Effector CD8-positive, alpha-beta T cell (primary cell): ENCODE results near the gene RPS15A.
A peak's percentile ranks its signal among the peaks of the same experiment; 100 is the strongest.
"Not testable (repeated sequence)": the region's sequence is repeated elsewhere in the genome, so short reads cannot be mapped to it uniquely, and the experiment has no call there.

ENCODE experiments used
- DNase-seq: peaks from one replicate; lab custom pipeline; 2025; lab: John Stamatoyannopoulos, UW

Gene RPS15A

DNA sequence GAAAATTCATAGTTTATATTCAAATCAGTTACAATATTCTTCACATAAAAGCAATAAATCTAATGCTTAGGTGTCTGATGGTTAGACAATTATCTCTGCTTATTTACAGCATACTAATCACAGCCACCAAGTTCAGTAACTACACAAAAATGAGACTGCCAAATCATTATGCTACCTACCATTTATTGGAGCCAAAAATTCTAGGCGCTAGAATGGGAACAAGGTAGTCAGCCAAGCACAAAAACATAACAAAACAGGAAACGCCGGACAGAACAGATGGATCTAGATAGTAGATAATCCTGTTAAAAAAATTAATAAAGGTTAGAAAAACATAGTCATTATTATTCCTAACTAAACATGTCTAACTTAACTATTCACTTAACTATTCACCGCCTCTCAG is 7.6 kb upstream of the RPS15A start:
- no peak for DNase-seq

DNA sequence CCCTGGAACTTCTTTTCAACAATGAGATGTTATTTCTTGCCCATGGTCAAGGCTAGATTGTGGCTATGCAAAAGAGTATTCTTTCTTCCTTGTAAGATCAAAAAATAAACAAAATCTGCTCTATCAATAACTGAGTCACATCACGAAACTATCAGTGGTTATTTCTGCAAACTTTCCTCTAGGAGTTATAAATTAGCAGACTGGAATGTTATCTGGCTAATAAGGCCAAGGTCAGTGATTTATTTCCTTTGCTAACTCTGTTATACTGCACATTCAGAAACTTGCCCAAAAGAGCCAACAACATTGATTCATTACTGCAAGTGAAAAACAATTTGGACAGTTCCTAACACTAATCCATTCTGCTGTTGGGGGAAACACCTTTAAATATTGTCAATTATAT is 6.2 kb upstream of the RPS15A start:
- no peak for DNase-seq

DNA sequence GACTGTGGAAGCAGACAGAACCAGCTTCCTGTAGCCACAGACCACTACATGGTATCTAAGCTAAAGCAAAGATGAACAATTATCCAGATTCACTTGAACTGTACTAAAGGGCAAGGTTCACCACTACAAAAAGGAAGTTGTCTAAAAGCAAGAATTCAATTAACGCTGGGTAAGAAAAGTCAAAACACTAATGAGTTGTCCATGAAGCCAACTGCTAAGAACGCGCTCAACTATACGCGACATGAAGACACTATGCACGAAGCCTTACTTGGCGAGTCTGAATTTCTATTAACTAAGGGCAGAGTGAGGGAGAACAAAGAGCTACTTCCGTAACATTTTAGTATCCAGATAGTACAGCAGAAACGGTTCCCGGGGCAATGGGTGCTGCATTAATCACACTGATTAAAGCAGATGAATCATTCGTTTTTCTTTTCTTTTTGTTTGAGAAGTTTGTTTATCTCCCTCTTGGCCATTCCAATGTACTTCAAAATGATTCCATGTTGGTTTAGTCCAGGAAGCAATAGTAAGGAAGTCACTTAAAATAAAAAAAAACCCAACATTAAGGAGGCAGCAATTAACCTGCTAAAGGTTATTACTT is 2.8 kb upstream of the RPS15A start:
- DNase-seq, result no peak

DNA sequence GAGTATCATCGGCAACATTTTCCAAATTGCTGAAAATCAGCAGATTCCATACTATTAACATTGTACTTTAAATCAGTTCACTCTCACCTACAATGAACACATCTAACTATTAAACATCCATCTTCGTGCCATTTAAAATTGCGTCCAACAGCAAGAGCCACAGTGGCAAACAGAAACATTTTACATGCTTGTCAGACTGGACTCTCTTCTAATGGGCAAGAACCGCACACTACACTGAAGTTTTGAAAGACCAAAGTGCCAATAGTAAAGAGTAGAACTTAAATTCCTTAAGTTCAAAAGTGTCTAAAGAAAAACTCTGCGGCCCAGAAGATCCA is 652 bp downstream of the RPS15A start:
- DNase-seq, result no peak

DNA sequence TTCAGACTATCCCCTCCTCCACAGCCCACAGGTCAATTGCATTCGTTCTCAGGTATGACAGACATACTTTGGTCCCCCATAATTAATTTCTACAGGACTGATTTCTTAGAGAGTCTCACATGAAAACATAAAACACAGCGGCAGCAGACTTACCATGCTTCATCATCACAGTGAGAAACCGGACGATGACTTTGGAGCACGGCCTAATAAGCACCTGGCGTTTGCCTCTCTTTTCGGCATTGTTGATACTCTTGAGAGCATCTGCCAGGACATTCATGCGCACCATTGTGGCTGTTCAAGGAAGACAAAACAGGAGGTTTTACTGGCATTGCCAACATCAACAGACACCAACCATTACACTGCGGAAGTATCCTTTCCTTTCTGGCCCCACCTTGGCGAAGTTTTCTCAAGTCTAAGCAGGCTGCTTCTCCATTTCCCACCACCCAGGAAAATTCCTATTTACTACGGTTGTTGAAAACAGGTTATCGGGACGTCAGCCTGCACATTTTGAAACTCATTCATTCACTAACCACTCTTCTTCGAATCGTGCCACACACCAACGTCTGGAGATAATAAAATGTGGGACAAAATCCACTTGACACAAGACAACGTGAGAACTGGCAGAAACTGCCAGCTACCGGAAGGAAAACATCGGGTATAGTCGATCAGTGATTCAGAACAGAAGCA is 1.2 kb downstream of the RPS15A start:
- no peak for DNase-seq

DNA sequence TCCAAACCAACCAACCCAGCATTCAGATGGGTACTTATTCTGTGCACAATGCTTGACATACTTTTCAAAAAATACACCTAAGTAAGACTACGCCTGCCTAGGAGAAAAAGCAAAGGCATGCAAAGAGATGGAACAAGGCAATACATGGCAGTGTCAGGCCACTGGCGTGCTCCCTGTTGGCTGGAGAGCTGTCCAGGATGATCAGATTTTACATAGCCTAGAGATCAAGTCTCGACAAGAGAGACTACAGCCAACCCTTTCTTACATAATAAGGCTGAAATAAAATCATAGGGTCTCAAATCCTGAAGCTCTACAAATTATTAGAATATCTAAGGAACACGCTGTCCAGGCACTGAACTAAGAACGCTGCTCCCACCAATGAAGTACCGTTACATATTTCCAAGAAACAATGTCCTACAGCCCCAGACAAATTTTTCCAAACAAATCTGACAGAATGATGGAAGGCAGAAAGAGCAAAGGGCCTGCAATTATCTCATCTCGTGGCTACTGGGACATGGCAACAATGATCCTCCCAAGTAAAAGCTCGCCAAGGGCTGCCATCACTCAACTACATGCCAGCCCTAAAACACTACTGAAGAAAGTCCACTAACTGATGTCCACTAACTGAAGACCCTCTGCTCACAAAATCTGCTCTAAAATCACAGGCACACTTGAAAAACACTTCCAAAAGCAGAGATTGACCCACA is 5.1 kb downstream of the RPS15A start:
- DNase-seq, result no peak

DNA sequence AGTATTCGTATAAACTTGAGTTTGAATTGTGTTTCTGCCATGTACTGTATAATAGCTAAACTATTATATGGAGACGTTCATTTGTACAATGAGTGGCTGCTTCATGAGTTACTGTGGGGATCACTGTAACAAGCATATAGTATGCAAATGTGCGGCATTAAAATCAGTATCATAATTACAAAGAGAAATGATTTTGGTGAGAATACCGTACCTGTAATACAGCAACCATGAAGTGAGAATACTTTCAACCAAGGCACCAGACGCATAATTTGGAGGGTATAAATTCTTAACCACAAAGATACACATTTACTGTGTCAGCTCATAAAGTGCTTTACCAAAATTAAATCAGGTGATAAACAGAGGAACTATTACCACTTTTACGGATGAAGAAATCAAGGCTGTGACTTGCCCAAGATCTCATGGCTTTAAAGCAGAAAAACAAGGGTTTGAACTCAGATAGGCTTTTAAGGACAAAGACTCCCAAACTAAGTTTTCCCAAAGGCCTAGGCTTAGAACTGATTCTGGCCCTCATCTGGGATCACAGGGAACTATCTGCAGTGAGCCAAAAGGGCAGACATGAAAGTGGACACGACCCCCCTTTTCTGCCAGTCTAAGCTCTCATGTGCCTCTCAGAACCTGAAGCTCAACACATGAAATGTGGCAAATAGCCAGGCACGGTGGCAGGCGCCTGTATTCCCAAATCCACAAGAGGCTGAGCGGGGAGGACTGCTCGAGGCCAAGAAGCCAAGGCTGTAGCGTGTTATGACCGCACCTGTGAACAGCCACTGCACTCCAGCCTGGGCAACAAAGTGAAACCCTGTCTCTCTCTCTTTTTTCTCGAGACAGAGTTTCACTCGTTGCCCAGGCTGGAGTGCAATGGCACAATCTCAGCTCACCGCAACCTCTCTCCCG is 6.4 kb downstream of the RPS15A start:
- no peak for DNase-seq

DNA sequence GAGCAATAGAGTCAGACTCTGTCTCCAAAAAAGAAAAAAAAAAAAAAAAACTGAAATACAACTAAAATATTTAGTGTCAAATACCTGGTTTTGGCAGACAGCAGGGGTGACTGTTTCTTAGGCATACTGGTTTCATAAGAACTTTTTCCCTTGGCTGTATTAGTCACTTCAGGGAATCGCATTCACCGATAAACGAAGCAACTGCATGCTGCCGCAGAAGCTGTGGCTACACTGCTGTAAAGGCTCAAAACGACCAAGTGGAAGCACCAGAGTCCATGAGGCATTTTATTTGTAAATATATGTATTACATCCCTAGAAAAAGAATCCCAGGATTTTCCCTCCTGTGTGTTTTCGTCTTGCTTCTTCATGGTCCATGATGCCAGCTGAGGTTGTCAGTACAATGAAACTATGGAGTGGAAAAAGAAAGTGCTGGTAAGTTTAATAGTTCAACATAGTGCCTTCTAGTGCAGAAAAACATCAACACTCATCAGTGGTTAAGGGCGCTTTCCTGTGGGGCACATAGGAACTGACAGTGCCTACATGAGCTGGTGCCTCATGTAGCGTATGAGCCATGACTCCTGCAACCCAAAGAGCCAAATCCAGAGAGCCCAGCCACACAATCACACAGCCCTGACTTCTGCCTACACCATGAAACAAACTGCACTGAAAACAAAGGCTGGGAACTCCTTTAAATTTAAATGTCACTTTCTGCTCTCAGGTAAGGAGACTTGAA is 7.3 kb downstream of the RPS15A start:
- no peak for DNase-seq

DNA sequence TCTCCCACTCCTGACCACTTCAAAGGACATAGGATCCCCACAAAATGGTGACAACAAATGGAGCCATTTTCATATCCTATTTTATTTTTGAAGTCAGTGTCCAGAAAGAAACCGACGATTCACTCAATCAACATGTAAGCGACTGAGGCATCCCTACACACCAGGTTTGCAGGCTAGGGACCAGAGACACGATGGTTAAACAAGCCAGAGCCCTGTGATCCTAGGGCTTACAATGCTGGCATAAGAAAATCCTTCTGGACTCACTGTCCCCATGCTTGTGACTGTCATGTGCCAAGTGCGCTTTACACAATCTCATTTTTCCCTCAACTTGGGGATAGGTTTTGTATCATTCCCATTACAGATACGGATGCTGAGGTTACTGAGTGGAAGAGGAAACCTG is 8.9 kb downstream of the RPS15A start:
- DNase-seq, result not testable (repeated sequence)

DNA sequence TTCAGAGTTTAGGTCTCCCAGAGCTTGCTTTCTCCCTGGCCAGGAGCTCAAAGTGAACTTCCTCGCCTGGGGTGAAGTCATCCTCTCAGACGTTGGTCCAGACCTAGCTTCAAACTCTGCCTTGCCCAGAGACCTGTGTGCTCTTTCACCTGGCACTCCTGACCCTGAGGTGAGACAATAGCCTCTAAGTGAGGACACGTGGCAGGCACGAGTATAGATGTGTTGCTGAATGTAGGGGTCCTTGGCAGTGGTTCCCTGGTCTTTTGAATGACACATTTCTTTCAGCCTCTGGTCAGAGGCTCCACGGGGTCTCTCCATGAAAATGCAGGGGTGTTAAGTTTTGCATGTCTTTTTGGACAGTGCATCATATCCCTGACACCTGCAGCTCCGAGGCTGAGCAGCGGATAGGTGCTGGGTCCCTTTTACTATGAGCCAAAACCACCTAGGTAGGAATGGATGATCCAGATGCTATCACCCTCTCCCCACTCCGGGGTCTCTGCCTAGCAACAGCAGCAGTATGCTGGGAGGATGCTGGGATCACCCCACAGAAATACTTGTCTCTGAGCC is 9.6 kb downstream of the RPS15A start:
- not testable (repeated sequence) for DNase-seq

DNA sequence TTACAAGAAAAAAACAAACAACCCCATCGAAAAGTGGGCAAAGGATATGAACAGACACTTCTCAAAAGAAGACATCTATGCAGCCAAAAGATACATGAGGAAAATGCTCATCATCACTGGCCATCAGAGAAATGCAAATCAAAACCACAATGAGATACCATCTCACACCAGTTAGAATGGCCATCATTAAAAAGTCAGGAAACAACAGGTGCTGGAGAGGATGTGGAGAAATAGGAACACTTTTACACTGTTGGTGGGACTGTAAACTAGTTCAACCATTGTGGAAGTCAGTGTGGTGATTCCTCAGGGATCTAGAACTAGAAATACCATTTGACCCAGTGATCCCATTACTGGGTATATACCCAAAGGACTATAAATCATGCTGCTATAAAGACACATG is 12.5 kb downstream of the RPS15A start:
- not testable (repeated sequence) for DNase-seq

DNA sequence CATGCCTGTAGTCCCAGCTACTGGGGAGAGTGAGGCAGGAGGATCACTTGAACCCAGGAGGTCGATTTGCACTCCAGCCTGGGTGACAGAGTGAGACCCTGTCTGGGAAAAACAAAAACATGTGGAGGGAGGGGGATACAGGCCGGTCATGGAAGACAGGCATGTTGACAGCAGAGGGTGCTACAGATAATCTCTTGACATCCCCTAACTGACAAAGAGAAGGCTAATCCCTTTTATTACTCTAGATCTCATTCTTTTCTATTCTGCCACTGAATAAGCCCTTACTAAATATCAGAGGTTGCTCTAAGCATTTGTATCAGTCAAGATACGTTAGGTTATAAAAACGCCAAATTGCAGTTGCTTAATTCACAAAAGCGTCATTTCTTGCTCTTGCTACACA is 13.8 kb downstream of the RPS15A start:
- DNase-seq, result not testable (repeated sequence)

DNA sequence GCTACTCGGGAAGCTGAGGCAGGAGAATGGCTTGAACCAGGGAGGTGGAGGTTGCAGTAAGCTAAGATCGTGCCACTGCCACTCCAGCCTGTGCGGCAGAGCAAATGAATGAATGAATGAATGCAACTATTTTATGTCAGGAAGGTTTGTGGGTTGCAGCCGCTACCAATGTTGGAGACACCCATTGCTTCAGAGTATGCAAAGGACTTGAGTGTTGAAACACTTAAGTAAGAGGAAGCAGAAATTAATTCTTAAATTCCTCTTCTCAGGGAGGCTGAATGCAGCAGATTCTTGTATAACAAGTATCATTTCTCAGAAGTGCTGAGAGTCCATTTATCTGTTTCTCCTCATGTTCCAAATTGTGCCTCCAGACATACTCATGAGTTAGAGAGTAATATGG is 15.5 kb downstream of the RPS15A start:
- not testable (repeated sequence) for DNase-seq

DNA sequence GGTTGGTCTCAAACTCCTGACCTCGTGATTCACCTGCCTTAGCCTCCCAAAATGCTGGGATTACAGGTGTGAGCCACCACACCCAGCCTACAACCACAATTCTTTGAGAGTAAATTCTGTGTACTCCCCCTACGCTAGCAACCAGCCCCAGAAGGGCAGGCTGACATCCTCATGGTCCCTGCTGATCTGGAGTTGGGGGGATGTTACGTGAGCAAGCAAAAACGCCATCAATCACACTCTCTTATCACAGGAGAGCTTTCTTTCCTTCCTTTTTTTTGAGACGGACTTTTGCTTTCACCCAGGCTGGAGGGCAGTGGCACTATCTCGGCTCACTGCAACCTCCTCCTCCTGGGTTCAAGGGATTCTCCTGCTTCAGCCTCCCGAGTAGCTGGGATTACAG is 18.0 kb downstream of the RPS15A start:
- DNase-seq, result not testable (repeated sequence)

DNA sequence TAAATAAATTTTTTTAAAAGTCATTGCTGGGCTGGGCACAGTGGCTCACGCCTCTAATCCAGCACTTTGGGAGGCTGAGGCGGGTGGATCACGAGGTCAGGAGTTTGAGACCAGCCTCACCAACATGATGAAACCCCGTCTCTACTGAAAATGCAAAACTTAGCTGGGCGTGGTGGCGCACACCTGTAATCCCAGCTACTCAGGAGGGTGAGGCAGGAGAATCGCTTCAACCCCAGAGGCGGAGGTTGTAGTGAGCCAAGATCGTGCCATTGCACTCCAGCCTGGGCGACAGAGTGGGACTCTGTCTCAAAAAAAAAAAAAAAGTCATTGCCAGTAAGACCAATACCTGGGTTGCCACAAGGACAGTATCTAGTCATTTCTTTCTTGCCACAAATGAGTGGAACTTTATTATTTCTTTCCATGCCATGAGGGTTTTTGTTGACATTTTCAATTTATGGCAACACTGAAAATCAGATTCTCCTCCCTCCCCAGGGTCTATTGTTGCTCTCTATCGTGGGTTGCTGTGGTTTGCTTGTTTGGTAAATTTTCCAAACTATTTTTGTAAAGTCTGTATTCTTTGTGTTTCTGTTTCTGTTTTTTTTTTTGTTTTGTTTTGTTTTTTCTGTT is 19.7 kb downstream of the RPS15A start:
- DNase-seq, result not testable (repeated sequence)

DNA sequence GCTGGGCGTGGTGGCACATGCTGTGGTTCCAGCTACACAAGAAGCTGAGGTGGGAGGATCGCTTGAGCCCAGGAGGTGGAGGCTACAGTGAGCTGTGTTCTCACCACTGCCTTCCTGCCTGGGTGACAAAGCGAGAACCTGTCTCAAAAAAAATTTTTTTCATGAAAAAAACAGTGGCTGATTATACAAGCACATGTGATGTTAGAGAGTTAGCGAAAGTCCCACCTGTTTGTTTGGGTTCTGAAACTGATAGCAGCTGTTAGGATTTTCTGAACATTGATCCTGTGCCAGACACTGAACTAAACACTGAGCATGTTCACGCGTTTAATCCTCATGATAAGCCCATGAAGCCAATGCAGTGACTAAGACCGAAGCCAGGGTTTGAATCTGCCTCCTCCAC is 22.9 kb downstream of the RPS15A start:
- not testable (repeated sequence) for DNase-seq

DNA sequence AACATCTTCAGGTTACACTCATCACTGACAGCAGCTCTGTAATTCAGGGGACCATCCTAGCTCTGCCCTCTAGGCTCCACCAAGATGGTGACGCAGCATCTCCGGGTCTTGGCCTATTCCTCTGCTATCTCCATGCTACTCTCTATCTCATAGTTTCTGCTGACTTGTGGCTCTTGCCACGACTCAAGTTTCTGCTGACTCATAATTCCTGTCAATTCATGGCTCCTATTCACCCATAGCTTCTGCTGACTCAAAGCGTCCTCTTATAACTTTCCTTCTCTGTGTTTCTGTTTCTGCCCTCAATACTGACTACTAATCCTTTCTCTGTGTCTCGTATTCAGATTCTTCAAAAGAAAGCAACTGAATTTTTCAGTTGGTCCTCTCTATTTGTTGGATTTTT is 27.4 kb downstream of the RPS15A start:
- not testable (repeated sequence) for DNase-seq

DNA sequence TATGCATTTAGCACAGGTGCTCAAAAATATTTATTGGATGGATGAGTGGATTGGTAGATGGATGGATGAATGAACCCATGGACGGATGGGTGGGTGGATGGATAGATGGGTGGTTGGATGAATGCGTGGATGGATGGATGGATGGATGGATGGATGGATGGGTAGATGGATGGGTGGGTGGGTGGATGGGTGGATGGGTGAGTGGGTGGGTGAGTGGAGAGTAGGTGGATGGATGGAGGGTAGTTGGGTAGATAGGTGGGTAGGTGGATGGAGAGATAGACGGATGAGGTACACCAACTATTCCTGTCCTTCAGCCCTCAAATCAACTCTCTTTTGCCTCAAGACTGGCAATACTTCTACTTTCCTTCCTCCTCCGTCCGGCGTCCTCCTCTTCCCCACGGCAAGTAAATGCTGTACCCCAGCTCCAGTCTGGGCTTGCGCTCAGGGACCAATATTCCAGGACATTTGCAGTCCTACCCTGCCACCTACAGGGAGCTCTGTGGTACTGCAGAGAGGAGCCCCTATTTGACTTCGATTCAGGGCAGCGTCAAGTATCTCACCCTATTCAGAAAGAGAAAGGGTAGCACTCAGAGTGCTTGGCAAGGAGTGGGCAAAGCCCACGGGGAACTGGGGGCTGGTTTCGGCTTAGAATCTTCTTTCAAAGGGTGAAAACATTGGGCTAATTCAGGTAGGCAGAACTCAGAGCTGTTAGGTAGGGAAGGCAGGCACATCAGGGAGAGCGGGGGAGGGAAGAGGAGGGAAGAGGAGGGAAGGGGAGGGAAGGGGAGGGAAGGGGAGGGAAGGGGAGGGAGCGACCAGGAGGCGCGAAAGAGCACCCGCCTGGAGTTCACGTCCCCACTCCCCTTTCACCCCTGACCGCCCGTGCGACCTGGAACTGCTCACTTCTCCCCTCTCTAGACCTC is 30.3 kb downstream of the RPS15A start:
- DNase-seq, result peak; percentile 19

DNA sequence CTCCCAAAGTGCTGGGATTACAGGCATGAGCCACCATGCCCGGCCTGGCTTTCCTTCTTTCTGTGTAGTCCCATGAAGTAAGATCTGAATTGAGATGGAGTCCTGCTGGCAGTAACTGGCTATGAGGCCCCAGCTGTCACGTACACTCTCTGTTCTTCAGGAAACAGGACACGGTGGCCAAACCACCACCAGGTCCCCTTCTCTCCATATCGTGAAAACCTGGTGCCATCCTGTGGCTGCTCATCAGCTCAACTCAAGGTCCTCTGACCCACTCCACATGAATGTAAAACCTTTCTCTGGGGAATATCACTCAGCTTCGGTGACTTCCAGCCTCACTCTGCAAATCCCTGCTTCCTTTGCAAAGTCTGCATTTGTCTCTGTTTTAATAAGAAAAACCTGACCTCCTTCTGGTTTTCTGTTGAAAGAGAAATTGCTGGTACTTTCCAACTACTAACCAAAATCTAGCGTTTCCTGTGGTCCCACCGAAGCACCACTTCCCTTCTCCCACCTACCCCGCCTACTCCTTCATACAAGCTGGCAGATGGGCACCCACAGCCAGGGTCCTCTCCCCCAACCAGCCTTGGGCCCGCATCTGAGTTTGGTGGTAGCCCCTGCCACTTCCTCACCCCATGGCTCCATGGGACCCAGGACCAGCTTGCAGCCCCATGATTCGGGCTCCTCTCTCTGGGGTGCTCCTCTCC is 32.0 kb downstream of the RPS15A start:
- DNase-seq, result not testable (repeated sequence)
